H9 (cell line): ENCODE data around the gene F12. TPM values are rescaled to one million over a fixed set of nuclear protein-coding genes. Genes with fewer than 3 reads are reported as not detected.

ENCODE experiments used
- DNase-seq: peaks from one replicate; pipeline ENCODE4 v3.0.0-alpha.2; 2017
- H2AFZ ChIP-seq: one replicate; pipeline ENCODE4 v1.6.1; 2013; ENCODE audit warnings: mild to moderate bottlenecking, low read length, control low read depth, moderate library complexity
- H2AK5ac ChIP-seq: 2 replicates; pipeline ENCODE4 v1.6.1; 2013; ENCODE audit warnings: low read length, control low read depth, mixed read lengths; ENCODE audit not compliant: insufficient read length
- H2BK120ac ChIP-seq: one replicate; pipeline ENCODE4 v1.6.1; 2013; ENCODE audit warnings: low read depth, mild to moderate bottlenecking, low read length, control low read depth, inconsistent platforms; ENCODE audit not compliant: poor library complexity, severe bottlenecking
- H2BK12ac ChIP-seq: 2 replicates; pipeline ENCODE4 v1.6.1; 2013; ENCODE audit warnings: low read length, control low read depth, mixed read lengths, low read depth; ENCODE audit not compliant: insufficient read length
- H2BK15ac ChIP-seq: 2 replicates; pipeline ENCODE4 v1.6.1; 2013; ENCODE audit warnings: low read depth, low read length, control low read depth
- H2BK20ac ChIP-seq: one replicate; pipeline ENCODE4 v1.6.1; 2013; ENCODE audit warnings: low read depth, mild to moderate bottlenecking, low read length, control low read depth, inconsistent platforms; ENCODE audit not compliant: poor library complexity, severe bottlenecking
- H2BK5ac ChIP-seq: 2 replicates; pipeline ENCODE4 v1.6.1; 2013; ENCODE audit warnings: low read length, control low read depth, mixed read lengths; ENCODE audit not compliant: insufficient read length
- H3K14ac ChIP-seq: 2 replicates; pipeline ENCODE4 v1.6.1; 2013; ENCODE audit warnings: low read length, control low read depth; ENCODE audit not compliant: insufficient read depth
- H3K18ac ChIP-seq: 2 replicates; pipeline ENCODE4 v1.6.1; 2013; ENCODE audit warnings: low read depth, mild to moderate bottlenecking, mixed read lengths, low read length, control low read depth; ENCODE audit not compliant: insufficient read length
- H3K23ac ChIP-seq: 2 replicates; pipeline ENCODE4 v1.6.1; 2013; ENCODE audit warnings: low read length, control low read depth, mixed read lengths, low read depth; ENCODE audit not compliant: insufficient read length
- H3K23me2 ChIP-seq: 2 replicates; pipeline ENCODE4 v1.6.1; 2013; ENCODE audit warnings: low read depth, mild to moderate bottlenecking, mixed read lengths, low read length, control low read depth; ENCODE audit not compliant: insufficient read length, poor library complexity, severe bottlenecking
- H3K27ac ChIP-seq: 2 replicates; pipeline ENCODE4 v1.5.1; 2013; ENCODE audit warnings: low read length, control low read depth, mixed read lengths, low read depth; ENCODE audit not compliant: insufficient read length
- H3K27me3 ChIP-seq: 2 replicates; pipeline ENCODE4 v1.6.1; 2013; ENCODE audit warnings: low read length, control low read depth, inconsistent platforms; ENCODE audit not compliant: insufficient read depth
- H3K4ac ChIP-seq: 2 replicates; pipeline ENCODE4 v1.6.1; 2013; ENCODE audit warnings: low read depth, mild to moderate bottlenecking, control low read depth, inconsistent platforms, low read length, moderate library complexity
- H3K4me1 ChIP-seq: 2 replicates; pipeline ENCODE4 v1.6.1; 2013; ENCODE audit warnings: low read length, control low read depth, inconsistent platforms; ENCODE audit not compliant: insufficient read depth
- H3K4me2 ChIP-seq: 2 replicates; pipeline ENCODE4 v1.6.1; 2013; ENCODE audit warnings: low read length, control low read depth, mixed read lengths; ENCODE audit not compliant: insufficient read length, insufficient read depth
- H3K56ac ChIP-seq: 2 replicates; pipeline ENCODE4 v1.6.1; 2013; ENCODE audit warnings: low read depth, mild to moderate bottlenecking, mixed read lengths, low read length, control low read depth; ENCODE audit not compliant: insufficient read length
- H3K79me1 ChIP-seq: 2 replicates; pipeline ENCODE4 v1.6.1; 2013; ENCODE audit warnings: low read depth, mild to moderate bottlenecking, moderate library complexity, low read length, control low read depth, inconsistent platforms; ENCODE audit not compliant: insufficient read depth, poor library complexity, severe bottlenecking
- H3K79me2 ChIP-seq: 2 replicates; pipeline ENCODE4 v1.6.1; 2013; ENCODE audit warnings: low read length, control low read depth, inconsistent platforms; ENCODE audit not compliant: insufficient read depth
- H3K9ac ChIP-seq: 2 replicates; pipeline ENCODE4 v1.6.1; 2013; ENCODE audit warnings: low read length, control low read depth, mixed read lengths; ENCODE audit not compliant: insufficient read length; ENCODE audit errors: extremely low read depth
- H3K9me3 ChIP-seq: one replicate; pipeline ENCODE4 v1.6.1; 2013; ENCODE audit warnings: low read depth, low read length, inconsistent platforms; ENCODE audit not compliant: control insufficient read depth
- H3T11ph ChIP-seq: one replicate; pipeline ENCODE4 v1.6.1; 2013; ENCODE audit warnings: mild to moderate bottlenecking, low read length, control low read depth, inconsistent platforms
- H4K20me1 ChIP-seq: one replicate; pipeline ENCODE4 v1.6.1; 2013; ENCODE audit not compliant: control insufficient read depth, insufficient read length, insufficient read depth
- H4K5ac ChIP-seq: 2 replicates; pipeline ENCODE4 v1.6.1; 2013; ENCODE audit warnings: low read depth, mild to moderate bottlenecking, mixed read lengths, low read length, control low read depth; ENCODE audit not compliant: insufficient read length
- H4K8ac ChIP-seq: replicated peaks from 2 replicates; pipeline ENCODE4 v1.6.1; 2013; ENCODE audit warnings: low read length, control low read depth, mixed read lengths, low read depth; ENCODE audit not compliant: insufficient read length
- H4K91ac ChIP-seq: 2 replicates; pipeline ENCODE4 v1.6.1; 2013; ENCODE audit warnings: low read depth, mild to moderate bottlenecking, moderate library complexity, mixed read lengths, low read length, control low read depth; ENCODE audit not compliant: insufficient read length
- H3K27ac Mint-ChIP-seq, 3 experiments: 2 replicates in 2 of 3; 3 replicates in 1 of 3; pipeline ENCODE4 v1.8.0; 2020 to 2021; ENCODE audit warnings: mixed read lengths in 3 of 3, mild to moderate bottlenecking in 1 of 3, moderate library complexity in 1 of 3
- H3K27me3 Mint-ChIP-seq: 2 replicates; pipeline ENCODE4 v1.8.0; 2021; ENCODE audit warnings: low read depth, mild to moderate bottlenecking, moderate library complexity, mixed read lengths
- H3K36me3 Mint-ChIP-seq, 3 experiments: 2 replicates in 2 of 3; 3 replicates in 1 of 3; pipeline ENCODE4 v1.8.0; 2020 to 2021; ENCODE audit warnings: low read depth in 3 of 3, mixed read lengths in 3 of 3; ENCODE audit not compliant: insufficient read depth in 1 of 3
- H3K4me1 Mint-ChIP-seq, 2 experiments: 2 replicates each; pipeline ENCODE4 v1.8.0; 2020; ENCODE audit warnings: mixed read lengths in 2 of 2
- H3K4me3 Mint-ChIP-seq, 2 experiments: 2 replicates in 1 of 2; 3 replicates in 1 of 2; pipeline ENCODE4 v1.8.0; 2020 to 2021; ENCODE audit warnings: mild to moderate bottlenecking in 2 of 2, mixed read lengths in 2 of 2, moderate library complexity in 1 of 2
- H3K9me3 Mint-ChIP-seq, 2 experiments: 2 replicates in 1 of 2; 3 replicates in 1 of 2; pipeline ENCODE4 v1.8.0; 2020; ENCODE audit warnings: mild to moderate bottlenecking in 2 of 2, mixed read lengths in 2 of 2, moderate library complexity in 1 of 2
- WGBS: extraction: QIAGEN DNeasy Blood & Tissue Kit; methylation state at CpG from one replicate; pipeline ENCODE4 v1.1.7; 2013; ENCODE audit warnings: missing lambda C conversion rate, low lambda C conversion rate, mixed read lengths; ENCODE audit not compliant: insufficient read length; ENCODE audit errors: extremely low coverage; 5-methylcytosine and 5-hydroxymethylcytosine counted together
- total RNA-seq: library from RNA; stranded (reverse); gene quantifications from 2 replicates; pipeline ENCODE4 v1.2.1, GENCODE V29; 2021
- TF ChIP-seq, protein P1 (sequence below): fragments of 200-600 bp; sonication (generic); conservative IDR thresholded peaks from 3 replicates; pipeline ENCODE4 v1.8.0; 2021; ENCODE audit warnings: antibody characterized with exemption, mild to moderate bottlenecking

F12 gene
- total RNA-seq, 1 experiment from 2014 or later = 3.5 TPM

DNA sequence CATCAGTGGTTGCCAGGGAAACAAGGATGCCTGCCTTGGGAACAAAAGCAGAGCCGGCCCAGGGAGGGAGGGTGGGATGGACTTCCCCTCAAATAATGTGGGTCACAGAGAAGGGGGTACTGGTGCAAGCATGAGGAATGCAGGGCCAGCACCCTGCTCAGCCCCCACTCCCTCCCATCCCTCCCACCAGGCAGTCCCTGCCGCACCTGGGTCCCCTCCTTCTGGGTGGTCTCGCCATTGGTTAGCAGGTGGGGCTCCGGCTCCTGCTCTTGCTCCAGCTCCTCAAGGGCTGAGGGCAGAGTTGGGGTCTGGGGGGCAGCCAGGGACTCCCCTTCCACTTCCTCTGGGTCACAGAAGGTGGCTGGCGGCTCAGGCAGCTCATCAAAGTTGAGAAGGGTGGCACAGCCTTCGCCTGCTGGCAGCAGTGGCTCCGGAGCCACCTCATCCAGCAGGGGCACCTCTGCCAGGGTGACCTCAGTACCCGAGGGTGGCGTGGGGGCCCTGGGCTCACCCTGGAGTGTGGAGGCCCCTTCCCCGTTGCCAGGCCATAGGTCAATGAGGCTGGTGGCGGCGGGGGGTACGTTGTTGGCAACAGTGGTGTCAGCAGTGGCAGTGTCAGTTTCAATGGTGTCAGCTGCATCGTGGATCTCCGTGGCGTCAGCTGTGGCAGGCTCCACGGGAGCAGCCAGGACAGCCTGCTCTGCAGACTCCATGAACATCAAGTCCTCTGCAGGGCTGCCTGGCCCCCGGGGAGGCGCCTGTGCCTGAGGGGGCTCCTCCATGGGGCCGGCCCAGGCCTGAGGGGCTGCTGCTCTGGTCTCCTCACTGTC is 48.7 kb upstream of the F12 start:
- Histone ChIP-seq H3K9ac (no peak overlapping the region), H3K23ac (no peak overlapping the region), H3K4me2 (no peak overlapping the region), H2BK15ac (no peak overlapping the region), H2AFZ (no peak overlapping the region), H3K27me3 (peaks cover 4% of the 10 kb centered on the region; the same call in 1 of the 2 replicates), H4K20me1 (no peaks in the 10 kb centered on the region), H3K23me2 (peaks cover 14% of the 10 kb centered on the region), H3K79me1 (no peaks in the 10 kb centered on the region), H4K8ac (no peak overlapping the region), H3K79me2 (no peaks in the 10 kb centered on the region), H3T11ph (no peak overlapping the region), H3K18ac (peak overlapping the region; percentile 56), H4K91ac (no peak overlapping the region), H3K27ac (no peak overlapping the region), H2BK5ac (no peak overlapping the region), H2BK20ac (no peak overlapping the region), H2BK12ac (no peak overlapping the region), H3K14ac (no peak overlapping the region), H3K4me1 (no peaks in the 10 kb centered on the region), H2AK5ac (no peak overlapping the region), H3K4ac (no peak overlapping the region), H2BK120ac (no peak overlapping the region), H3K9me3 (no peaks in the 10 kb centered on the region), H3K56ac (no peak overlapping the region), H4K5ac (no peak overlapping the region)
- Mint-ChIP-seq H3K27ac (peak overlapping the region in 1 of 3 experiments; percentile 61; a peak in 2 of 7 replicates), H3K4me3 (no peak overlapping the region), H3K9me3 (no peaks in the 10 kb centered on the region; a peak in 1 of 5 replicates), H3K36me3 (peaks cover 31 to 53% (median 51%) of the 10 kb centered on the region in 3 experiments), H3K4me1 (peaks cover 12 to 21% of the 10 kb centered on the region in 2 experiments), H3K27me3 (peaks cover 9% of the 10 kb centered on the region)
- no CpG with 5 or more reads among the region's 20 CpGs for WGBS
- TF ChIP-seq, protein P1, sequence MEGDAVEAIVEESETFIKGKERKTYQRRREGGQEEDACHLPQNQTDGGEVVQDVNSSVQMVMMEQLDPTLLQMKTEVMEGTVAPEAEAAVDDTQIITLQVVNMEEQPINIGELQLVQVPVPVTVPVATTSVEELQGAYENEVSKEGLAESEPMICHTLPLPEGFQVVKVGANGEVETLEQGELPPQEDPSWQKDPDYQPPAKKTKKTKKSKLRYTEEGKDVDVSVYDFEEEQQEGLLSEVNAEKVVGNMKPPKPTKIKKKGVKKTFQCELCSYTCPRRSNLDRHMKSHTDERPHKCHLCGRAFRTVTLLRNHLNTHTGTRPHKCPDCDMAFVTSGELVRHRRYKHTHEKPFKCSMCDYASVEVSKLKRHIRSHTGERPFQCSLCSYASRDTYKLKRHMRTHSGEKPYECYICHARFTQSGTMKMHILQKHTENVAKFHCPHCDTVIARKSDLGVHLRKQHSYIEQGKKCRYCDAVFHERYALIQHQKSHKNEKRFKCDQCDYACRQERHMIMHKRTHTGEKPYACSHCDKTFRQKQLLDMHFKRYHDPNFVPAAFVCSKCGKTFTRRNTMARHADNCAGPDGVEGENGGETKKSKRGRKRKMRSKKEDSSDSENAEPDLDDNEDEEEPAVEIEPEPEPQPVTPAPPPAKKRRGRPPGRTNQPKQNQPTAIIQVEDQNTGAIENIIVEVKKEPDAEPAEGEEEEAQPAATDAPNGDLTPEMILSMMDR = no peak
- DNase-seq = no peak
